COLO829 (cell line): ENCODE measurements around the gene GPBP1L1.
"Not testable (repeated sequence)": the region's sequence is repeated elsewhere in the genome, so short reads cannot be mapped to it uniquely, and the experiment has no call there.

Source experiments
- DNase-seq: peaks from one replicate; pipeline ENCODE4 v3.0.0; 2012; ENCODE audit warnings: low spot score

Gene GPBP1L1

DNA sequence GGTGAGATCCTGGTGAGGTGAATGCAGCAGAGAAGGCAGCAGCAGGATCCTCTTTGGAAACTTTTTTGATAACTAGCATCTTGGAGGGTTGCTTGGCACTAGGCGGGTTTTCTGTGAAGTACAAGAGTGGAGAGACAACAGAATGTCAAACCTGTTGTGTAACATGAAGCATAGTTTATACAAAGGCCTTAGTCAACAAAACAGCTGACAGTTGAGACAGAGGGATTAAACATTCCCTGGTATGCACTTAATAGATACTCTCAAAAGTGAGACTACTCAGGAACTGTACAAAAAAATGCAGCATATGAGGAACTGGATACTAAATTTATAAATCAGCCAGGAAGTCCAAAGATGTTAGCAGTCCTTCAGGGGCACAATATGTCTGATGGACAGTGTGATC is 46.0 kb downstream of the GPBP1L1 start:
- no peak for DNase-seq

DNA sequence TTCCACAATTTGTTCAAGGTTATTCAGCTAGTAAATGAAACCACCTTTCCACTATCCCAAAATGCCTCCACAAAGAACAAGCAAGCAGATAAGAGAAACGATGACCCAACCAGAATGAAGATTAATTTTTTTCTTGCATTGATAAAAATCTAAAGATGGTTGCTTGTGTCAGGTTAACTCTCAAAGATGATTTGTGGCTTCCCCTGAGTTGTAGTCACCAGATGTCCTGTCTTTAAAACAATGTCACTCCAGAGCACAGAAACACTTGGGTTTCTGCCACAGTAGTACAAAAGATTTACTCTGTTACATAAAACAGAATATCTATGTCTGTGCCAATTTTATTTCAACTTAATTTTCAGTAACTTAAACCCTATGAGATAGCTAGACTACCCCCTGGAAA is 51.1 kb downstream of the GPBP1L1 start:
- no peak for DNase-seq

- no peak for DNase-seq
Observed at GRCh38 chr1:45630429-45630828, 55.9 kb downstream of the GPBP1L1 start.

DNA sequence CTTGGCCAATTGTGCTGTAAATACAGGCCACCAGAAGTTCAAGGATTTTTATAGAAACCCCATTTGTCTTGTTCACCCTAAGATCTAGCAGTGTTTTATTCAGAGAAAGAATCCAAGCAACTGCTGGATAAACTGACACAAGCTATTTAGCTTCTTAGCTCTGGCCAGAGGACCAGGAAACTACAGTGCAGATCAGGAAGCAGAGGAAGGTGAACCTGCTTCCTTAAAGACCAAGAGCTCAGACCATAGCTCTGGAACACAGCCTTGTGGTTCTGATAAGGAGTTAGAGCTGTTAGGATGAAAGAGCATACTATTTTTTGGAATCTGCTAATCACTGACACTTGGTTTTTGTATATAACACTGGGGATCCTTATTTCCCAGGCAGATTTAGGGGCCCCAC is 57.3 kb downstream of the GPBP1L1 start:
- no peak for DNase-seq

- no peak for DNase-seq
Observed at GRCh38 chr1:45623972-45624371, 62.4 kb downstream of the GPBP1L1 start, which contains the start of gene CCDC17. Gene CCDC17, minus strand, starts transcription at chr1:45624054. Its CDS starts 145 bp downstream, at chr1:45623909.

DNA sequence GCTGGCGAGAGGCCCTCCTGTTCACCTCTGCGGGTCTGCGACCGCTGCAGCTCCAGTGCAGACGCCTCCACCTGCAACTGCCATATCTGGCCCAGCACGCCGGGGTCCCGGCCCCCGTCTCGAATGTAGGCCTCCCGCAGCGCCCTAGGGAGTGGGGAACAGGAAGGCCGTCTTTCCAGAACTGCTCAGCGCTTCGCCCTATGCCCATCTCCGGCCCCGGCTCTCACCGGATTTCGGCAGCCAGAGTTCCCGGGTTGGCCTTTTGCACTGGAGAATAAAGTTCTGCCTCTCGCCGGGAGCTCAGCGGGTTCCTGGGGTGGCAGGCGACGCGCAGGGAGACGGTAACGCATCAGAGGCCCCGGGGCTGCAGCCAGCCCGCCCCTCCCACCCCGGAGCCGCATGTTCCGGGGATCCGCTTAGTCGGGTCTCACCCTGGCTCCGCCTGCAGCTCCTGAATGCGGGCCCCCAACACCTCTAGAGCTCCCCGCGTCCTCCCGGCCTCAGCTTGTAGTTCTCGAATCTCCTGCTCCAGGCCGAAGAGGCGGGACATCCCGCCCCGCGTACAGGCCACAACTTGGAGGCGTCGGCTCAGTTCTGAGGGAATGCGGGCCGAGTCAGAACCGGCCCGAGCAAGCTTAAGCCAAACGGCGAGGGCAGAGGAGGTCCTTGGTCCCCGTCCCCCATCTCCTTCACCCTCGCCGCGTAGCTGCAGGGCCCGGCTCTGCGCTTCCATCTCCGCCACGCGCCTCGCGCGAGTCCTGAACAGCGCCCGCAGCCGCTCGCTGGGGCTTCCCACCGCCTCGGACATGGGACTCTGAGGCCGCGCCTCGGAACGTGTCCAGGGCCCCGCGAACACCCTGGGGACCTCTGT is 63.6 kb downstream of the GPBP1L1 start:
- DNase-seq = no peak

DNA sequence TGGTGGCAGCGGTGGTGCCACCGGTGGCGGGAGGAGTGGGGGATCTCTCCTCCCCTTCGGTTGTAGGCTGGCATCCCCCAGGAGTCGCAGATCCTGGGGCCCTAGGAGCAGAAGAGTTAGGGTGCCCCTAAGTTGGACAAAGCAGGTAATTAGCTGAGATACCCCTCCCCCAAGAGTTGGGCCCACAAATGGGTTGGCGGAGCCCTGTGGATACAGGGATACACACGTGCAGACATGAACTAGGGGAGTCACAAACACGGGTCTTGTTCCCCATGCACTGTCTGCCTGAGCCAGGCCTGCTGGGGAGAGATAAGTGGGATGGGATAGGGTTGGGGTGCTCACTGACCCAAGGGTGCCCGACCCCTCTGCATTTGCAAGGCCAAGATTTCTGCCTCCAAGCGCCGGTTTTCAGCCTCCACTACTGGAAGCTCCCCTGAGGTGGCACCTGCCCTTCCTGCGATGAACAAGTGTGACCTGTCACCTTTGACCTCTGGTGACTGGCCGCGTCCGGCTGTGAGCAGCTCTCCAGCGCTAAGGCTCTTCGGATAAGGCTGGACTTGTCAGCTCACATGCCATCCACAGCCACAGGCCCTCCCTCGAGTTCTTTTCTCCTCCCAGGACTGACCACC is 64.3 kb downstream of the GPBP1L1 start:
- DNase-seq = no peak

GRCh38 chr1:45621501-45621836 is 64.9 kb downstream of the GPBP1L1 start:
- no peak for DNase-seq

- DNase-seq = no peak
Observed at GRCh38 chr1:45620588-45621500, 65.5 kb downstream of the GPBP1L1 start.

GRCh38 chr1:45619149-45619921 is 67.0 kb downstream of the GPBP1L1 start:
- no peak for DNase-seq

DNA sequence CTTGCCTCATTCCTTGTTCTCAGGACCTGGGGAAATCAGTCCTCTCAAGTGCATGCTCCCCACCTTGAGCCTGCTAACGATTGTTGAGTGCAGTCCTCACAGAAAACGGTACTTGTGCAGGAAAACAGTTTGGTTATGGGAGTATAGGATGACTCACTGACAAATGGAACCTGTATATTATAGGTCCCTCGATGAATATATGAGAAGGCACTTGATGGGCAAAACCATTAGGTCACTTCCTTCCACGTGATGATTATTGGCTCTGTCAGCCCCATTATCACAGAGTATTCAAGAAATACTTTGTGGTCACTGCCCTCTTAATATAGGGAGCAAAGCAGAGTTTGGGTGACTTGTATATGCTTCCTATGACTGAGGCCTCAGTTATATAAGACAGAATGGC is 68.7 kb downstream of the GPBP1L1 start:
- no peak for DNase-seq

DNA sequence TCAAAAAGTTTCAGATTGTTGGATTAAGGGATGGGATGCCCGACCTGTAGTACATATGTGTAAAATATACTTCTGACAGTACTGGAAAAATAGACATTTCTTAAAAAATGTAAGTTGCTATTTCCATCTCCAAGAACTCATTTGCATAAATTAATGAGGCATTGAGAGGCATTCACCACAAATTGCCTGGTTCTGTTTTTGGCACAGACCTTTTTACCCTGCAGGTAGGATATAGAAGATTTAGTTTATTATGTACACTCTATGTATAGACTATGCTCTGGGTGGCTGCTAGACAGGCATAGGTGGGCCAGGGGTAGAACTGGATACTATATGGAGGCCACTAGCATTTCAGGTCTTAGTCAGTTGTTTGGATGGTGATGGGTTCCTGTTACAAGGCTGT is 70.4 kb downstream of the GPBP1L1 start:
- DNase-seq = no peak

DNA sequence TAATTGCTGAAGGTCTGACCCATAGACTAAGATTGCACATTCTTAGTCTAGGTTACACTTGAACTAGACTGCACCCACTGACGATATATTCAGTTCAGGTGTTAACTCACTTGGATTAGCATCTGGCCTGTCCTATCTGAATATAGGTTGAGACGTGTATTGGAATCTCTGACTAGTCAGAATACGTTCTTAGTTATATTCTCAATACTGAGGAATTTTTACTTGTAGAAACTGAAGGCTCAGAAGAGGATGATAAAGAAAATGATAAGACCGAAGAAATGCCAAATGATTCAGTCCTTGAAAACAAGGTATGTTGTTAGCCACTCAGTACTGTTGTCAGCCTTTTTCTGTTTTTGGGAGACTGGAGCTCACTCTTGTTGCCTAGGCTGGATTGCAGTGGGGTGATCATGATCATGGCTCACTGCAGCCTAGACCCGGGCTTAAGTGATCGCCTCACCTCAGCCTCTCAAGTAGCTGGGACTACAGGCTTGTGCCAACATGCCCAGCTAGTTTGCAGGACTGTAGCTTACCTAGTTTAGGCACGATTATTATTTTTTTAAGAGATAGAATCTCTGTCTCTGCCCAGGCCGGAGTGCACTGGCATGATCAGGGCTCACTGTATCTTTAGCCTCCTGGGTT is 73.3 kb downstream of the GPBP1L1 start:
- DNase-seq = no peak

GRCh38 chr1:45610589-45611226 is 75.6 kb downstream of the GPBP1L1 start:
- no peak for DNase-seq

DNA sequence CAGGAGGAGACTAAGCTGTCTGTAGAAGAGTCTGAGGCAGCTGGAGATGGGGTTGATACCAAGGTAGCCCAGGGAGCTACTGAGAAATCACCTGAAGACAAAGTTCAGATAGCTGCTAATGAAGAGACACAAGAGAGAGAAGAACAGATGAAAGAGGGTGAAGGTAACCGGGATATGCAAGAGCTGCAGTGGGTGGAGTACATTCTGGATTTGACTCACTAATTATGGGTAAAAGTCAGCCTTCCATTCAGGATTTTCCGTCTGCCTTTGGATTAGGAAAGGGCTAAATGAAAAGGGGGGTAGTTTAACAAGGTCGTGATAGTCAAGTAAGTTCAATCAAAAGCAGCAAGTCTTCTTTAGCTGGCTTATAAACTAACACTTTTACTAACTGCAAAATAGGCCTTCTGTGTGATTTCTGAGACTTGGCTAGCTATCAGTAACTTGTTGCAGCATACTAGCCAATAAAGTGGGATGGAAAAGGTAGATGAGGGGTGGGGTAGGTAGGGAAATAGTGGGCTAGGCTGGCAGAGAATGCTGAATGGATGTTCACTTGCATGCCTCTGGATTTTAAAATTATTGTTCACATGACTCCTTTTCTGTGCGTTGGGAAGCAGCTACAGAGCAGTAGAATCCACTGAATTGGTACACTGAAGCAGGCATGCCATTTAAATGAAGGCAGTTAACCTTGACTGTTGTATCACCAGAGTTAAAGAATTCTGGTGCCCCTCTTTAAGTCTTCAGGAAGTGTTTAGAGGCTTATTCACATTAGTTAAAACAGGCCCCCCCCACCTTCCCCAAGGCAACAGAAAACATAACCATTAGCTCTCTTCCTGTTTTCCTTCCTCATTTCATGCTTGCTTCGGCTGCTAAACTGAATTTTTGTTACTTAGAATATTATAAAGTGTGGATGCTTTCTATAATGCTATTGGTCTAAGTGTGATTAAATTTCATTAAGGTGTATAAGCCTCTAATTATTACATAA is 77.9 kb downstream of the GPBP1L1 start:
- DNase-seq = no peak

GRCh38 chr1:45607404-45608074 is 78.8 kb downstream of the GPBP1L1 start:
- DNase-seq = no peak

DNA sequence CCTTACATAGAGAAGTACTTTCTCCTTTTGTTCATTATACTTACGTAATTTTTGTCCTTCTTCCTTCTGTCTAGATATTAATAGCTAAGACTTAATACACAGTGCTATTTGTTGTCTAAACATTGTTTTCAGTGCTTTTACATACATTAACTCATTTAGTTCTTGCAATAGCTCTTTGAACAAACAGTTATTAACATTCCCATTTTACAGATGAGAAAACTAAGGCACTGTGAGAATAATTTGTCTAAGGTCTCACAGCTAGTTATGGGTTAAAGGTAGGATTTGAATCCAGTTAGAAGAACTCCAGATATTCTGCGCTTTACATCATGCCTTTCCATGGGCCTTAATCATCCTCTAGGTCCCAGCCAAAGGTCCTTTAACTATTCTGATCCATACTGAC is 82.1 kb downstream of the GPBP1L1 start:
- DNase-seq = no peak

DNA sequence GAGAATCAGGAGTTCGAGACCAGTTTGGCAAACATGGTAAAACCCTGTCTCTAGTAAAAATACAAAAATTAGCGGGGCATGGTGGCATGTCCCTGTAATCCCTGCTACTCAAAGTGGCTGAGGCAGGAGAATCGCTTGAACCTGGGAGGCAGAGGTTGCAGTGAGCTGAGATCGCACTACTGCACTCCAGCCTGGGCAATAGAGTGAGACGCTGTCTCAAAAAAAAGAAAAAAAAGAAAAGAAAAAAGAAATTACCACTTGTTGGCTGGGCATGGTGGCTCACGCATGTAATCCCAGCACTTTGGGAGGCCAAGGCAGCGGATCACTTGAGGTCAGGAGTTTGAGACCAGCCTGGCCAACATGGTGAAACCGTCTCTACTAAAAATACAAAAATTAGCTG is 89.6 kb downstream of the GPBP1L1 start:
- not testable (repeated sequence) for DNase-seq

- no peak for DNase-seq
Observed at GRCh38 chr1:45594412-45594811, 91.9 kb downstream of the GPBP1L1 start.
